ENCODE measurements around the gene PFKP.

DNA sequence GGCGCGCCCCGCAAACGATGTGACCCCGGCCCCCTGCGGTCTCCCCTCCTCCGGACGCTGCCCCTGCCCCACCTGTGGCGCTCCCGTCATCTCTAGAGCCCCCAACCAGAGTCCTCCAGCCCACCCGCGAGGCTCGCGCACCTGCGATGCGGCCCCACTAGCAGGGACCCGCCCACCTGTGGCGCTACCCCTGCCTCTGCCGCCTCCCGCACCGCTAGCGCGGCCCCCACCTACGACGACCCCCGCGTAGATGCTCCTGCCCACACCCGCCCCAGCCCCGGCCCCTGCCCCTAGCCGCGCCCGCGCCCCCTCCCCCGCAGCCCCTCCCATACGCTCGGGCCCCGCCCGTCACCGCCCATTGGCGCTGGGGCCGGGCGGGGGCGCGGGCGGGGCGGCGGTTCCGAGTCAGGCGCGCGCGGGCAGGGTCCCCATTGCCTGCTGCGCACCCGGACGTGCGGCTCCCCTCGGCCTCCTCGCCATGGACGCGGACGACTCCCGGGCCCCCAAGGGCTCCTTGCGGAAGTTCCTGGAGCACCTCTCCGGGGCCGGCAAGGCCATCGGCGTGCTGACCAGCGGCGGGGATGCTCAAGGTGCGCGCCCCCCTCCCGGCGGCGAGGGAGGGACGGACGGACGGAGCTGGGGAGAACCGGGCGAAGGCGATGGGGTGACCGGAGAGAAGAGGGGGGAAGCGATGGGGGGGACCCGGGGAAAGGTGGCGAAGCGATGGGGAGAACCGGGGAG, at the start of gene PFKP:
- TF ChIP-seq, protein P1, sequence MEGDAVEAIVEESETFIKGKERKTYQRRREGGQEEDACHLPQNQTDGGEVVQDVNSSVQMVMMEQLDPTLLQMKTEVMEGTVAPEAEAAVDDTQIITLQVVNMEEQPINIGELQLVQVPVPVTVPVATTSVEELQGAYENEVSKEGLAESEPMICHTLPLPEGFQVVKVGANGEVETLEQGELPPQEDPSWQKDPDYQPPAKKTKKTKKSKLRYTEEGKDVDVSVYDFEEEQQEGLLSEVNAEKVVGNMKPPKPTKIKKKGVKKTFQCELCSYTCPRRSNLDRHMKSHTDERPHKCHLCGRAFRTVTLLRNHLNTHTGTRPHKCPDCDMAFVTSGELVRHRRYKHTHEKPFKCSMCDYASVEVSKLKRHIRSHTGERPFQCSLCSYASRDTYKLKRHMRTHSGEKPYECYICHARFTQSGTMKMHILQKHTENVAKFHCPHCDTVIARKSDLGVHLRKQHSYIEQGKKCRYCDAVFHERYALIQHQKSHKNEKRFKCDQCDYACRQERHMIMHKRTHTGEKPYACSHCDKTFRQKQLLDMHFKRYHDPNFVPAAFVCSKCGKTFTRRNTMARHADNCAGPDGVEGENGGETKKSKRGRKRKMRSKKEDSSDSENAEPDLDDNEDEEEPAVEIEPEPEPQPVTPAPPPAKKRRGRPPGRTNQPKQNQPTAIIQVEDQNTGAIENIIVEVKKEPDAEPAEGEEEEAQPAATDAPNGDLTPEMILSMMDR (conservative IDR thresholded peaks at IDR 0.05; ENCODE audit: low read depth, low read length): no peak
- no peak for TF ChIP-seq EZH2 (IDR thresholded peaks at IDR 0.05; ENCODE audit: low read length, unreplicated experiment)
- no peak for TF ChIP-seq EZH2phosphoT487 (IDR thresholded peaks at IDR 0.05; ENCODE audit: borderline replicate concordance, low read length)
